HCT116 (cell line): ENCODE measurements around the gene SVIL. TPM values are rescaled to one million over a fixed set of nuclear protein-coding genes. Genes with fewer than 3 reads are reported as not detected.
"Not testable (repeated sequence)": the region's sequence is repeated elsewhere in the genome, so short reads cannot be mapped to it uniquely, and the experiment has no call there.

Experiments
- ATAC-seq: fragments of 200-7000 bp; cut with Tn5 transposase; 2 replicates; pipeline ENCODE4 v1.9.1; 2020; ENCODE audit warnings: mild to moderate bottlenecking, moderate library complexity
- BruUV-seq: library from RNA; stranded (reverse); fragments of 400-500 nt; replicated peaks from 2 replicates; lab custom pipeline; 2021; lab: Mats Ljungman, UMichigan
- CTCF ChIA-PET: fragments of 300-600 bp; sonication (Branson Sonifier 250); formaldehyde crosslinking; loops from one replicate; lab custom pipeline; 2021; ENCODE audit warnings: antibody characterized with exemption; lab: Charles Lee
- POLR2A ChIA-PET: fragments of 300-600, 350-600 bp; sonication (Branson Sonifier 250); formaldehyde crosslinking; loops from one replicate; lab custom pipeline; 2021; ENCODE audit warnings: antibody characterized with exemption; lab: Charles Lee
- RAD21 ChIA-PET, 2 experiments: fragments of 300-600 bp; sonication (Branson Sonifier 250); formaldehyde crosslinking; loops; one replicate each; lab custom pipeline; 2023; ENCODE audit warnings: low total read pairs in 2 of 2; ENCODE audit not compliant: uncharacterized antibody in 2 of 2, unreplicated experiment in 2 of 2, low non-redundant PET in 1 of 2; lab: Charles Lee
- DNase-seq: peaks from one replicate; pipeline ENCODE4 v3.0.0-alpha.2; 2010; ENCODE audit warnings: low read depth, low spot score
- H2AFZ ChIP-seq: fragments of 200-600 bp; shearing (Covaris generic), sonication (generic); 2 replicates; pipeline ENCODE4 v1.6.1; 2017; ENCODE audit warnings: low read depth, mixed run types, mixed read lengths, antibody characterized with exemption, low read length; ENCODE audit not compliant: poor library complexity, severe bottlenecking
- H3K27ac ChIP-seq: 2 replicates; pipeline ENCODE4 v1.5.1; 2012; ENCODE audit warnings: low read depth, low read length
- H3K27me3 ChIP-seq: fragments of 200-600 bp; sonication (generic); 2 replicates; pipeline ENCODE4 v1.6.1; 2016; ENCODE audit warnings: mixed run types, low read length, mixed read lengths; ENCODE audit not compliant: insufficient read depth
- H3K36me3 ChIP-seq, 2 experiments: fragments of 200-500 bp in 1 of 2; fragments of 200-600 bp in 1 of 2; sonication (Bioruptor generic) in 1 of 2; sonication (generic) in 1 of 2; 2 replicates each; pipeline versions ENCODE4 v1.5.1 to v1.6.1; 2014 to 2016; ENCODE audit warnings: low read length in 2 of 2, inconsistent platforms in 1 of 2, mixed read lengths in 1 of 2, mixed run types in 1 of 2; ENCODE audit not compliant: insufficient read depth in 2 of 2, control insufficient read depth in 1 of 2
- H3K4me1 ChIP-seq, 2 experiments: fragments of 200-600 bp in 1 of 2; sonication (generic) in 1 of 2; 2 replicates each; pipeline versions ENCODE4 v1.5.1 to v1.6.1; 2012 to 2017; ENCODE audit warnings: low read length in 2 of 2, inconsistent platforms in 1 of 2, mild to moderate bottlenecking in 1 of 2, mixed read lengths in 1 of 2, mixed run types in 1 of 2, moderate library complexity in 1 of 2; ENCODE audit not compliant: insufficient read depth in 2 of 2, control insufficient read depth in 1 of 2
- H3K4me2 ChIP-seq: fragments of 200-600 bp; sonication (generic); 2 replicates; pipeline ENCODE4 v1.6.1; 2017; ENCODE audit warnings: mixed run types, low read length, mixed read lengths
- H3K4me3 ChIP-seq, 2 experiments: fragments of 200-600 bp in 1 of 2; sonication (generic) in 1 of 2; replicated peaks in 1 of 2; 2 replicates each; pipeline ENCODE4 v1.5.1; 2011 to 2016; ENCODE audit warnings: low read length in 2 of 2, control low read depth in 1 of 2, low read depth in 1 of 2, mild to moderate bottlenecking in 1 of 2, mixed read lengths in 1 of 2, mixed run types in 1 of 2
- H3K79me2 ChIP-seq: fragments of 200-600 bp; sonication (generic); 2 replicates; pipeline ENCODE4 v1.6.1; 2017; ENCODE audit warnings: mild to moderate bottlenecking, mixed run types, low read length, moderate library complexity, mixed read lengths; ENCODE audit not compliant: insufficient read depth
- H3K9ac ChIP-seq: fragments of 200-600 bp; sonication (generic); 2 replicates; pipeline ENCODE4 v1.6.1; 2016; ENCODE audit warnings: low read length, mixed read lengths
- H3K9me2 ChIP-seq: fragments of 200-600 bp; sonication (generic), shearing (Covaris generic); 2 replicates; pipeline ENCODE4 v1.6.1; 2017; ENCODE audit warnings: mixed run types, mild to moderate bottlenecking, moderate library complexity; ENCODE audit not compliant: insufficient read depth
- H3K9me3 ChIP-seq, 2 experiments: fragments of 200-500 bp in 1 of 2; fragments of 200-600 bp in 1 of 2; sonication (Bioruptor generic) in 1 of 2; sonication (generic) in 1 of 2; 2 replicates each; pipeline ENCODE4 v1.6.1; 2014 to 2017; ENCODE audit warnings: low read length in 2 of 2, mixed read lengths in 2 of 2, inconsistent platforms in 1 of 2, low read depth in 1 of 2, mild to moderate bottlenecking in 1 of 2, mixed run types in 1 of 2, moderate library complexity in 1 of 2; ENCODE audit not compliant: control insufficient read depth in 1 of 2, insufficient read depth in 1 of 2
- H4K20me1 ChIP-seq: fragments of 200-600 bp; sonication (generic), shearing (Covaris generic); 2 replicates; pipeline ENCODE4 v1.6.1; 2017; ENCODE audit warnings: mixed run types, mild to moderate bottlenecking, moderate library complexity; ENCODE audit not compliant: insufficient read depth
- ATF3 ChIP-seq: IDR thresholded peaks from 2 replicates; pipeline ENCODE4 v1.6.1; 2012
- CEBPB ChIP-seq: IDR thresholded peaks from 2 replicates; pipeline ENCODE4 v1.6.1; 2012; ENCODE audit warnings: low read depth
- CTCF ChIP-seq, 3 experiments: fragments of 200-600 bp in 1 of 3; sonication (generic) in 1 of 3; IDR thresholded peaks in 2 of 3; conservative IDR thresholded peaks in 1 of 3; 2 replicates each; pipeline ENCODE4 v1.5.1; 2012 to 2017; ENCODE audit warnings: low read depth in 2 of 3, low read length in 2 of 3, antibody characterized with exemption in 1 of 3, borderline replicate concordance in 1 of 3, control low read depth in 1 of 3, mild to moderate bottlenecking in 1 of 3, mixed read lengths in 1 of 3, mixed run types in 1 of 3, moderate library complexity in 1 of 3; ENCODE audit not compliant: insufficient read depth in 1 of 3
- EZH2phosphoT487 ChIP-seq: fragments of 200-600 bp; IDR thresholded peaks from 2 replicates; pipeline ENCODE4 v1.6.1; 2018; ENCODE audit warnings: antibody characterized with exemption, borderline replicate concordance
- MAX ChIP-seq: IDR thresholded peaks from 2 replicates; pipeline ENCODE4 v1.6.1; 2012
- POLR2A ChIP-seq: IDR thresholded peaks from 2 replicates; pipeline ENCODE4 v1.7.0; 2011; ENCODE audit warnings: borderline replicate concordance; ENCODE audit not compliant: insufficient read depth, insufficient read length; ENCODE audit errors: extremely low read depth
- RAD21 ChIP-seq: IDR thresholded peaks from 2 replicates; pipeline ENCODE4 v1.6.1; 2012; ENCODE audit warnings: low read depth, mild to moderate bottlenecking
- REST ChIP-seq: IDR thresholded peaks from 2 replicates; pipeline ENCODE4 v1.6.1; 2012; ENCODE audit warnings: low read depth
- TCF7L2 ChIP-seq: IDR thresholded peaks from 2 replicates; pipeline ENCODE4 v1.7.0; 2011; ENCODE audit warnings: borderline replicate concordance, inconsistent platforms; ENCODE audit not compliant: insufficient read depth, insufficient read length; ENCODE audit errors: extremely low read depth
- ZFX ChIP-seq: fragments of 450-650 bp; IDR thresholded peaks from 2 replicates; pipeline ENCODE4 v1.6.1; 2017
- ZNF274 ChIP-seq: fragments of 200-500 bp; sonication (Bioruptor generic); IDR thresholded peaks from 2 replicates; pipeline ENCODE4 v1.6.1; 2014; ENCODE audit warnings: mild to moderate bottlenecking, low read depth, low read length, inconsistent platforms
- intact Hi-C: fragments of 100-400 bp; cut with micrococcal nuclease; formaldehyde crosslinking; loops from 2 replicates; pipeline ENCODE4 v1.10.0; 2022
- total RNA-seq: library from RNA; stranded (reverse); gene quantifications from one replicate; pipeline ENCODE4 v1.2.1, GENCODE V29; 2021; ENCODE audit not compliant: unreplicated experiment

SVIL gene
- total RNA-seq, 1 experiment from 2014 or later = 27.0 TPM

- H3K9ac ChIP-seq, CTCF ChIA-PET, BruUV-seq: not testable (repeated sequence)
Measured at GRCh38 chr10:29506324-29506921, 128.3 kb downstream of the SVIL start.

GRCh38 chr10:29502351-29502750, 132.4 kb downstream of the SVIL start:
- H3K27me3 ChIP-seq = no peaks in the 10 kb centered on the region
- H2AFZ ChIP-seq = no peak overlapping the region
- DNase-seq (no peak), ATAC-seq (no peak)
- H3K27ac ChIP-seq = no peak overlapping the region
- POLR2A ChIA-PET = no interaction called here
- TF ChIP-seq ZNF274 (no peak), CTCF (IDR thresholded peaks at IDR 0.05 in 2 of 3, conservative IDR thresholded peaks at IDR 0.05 in 1 of 3; ENCODE audit: borderline replicate concordance in 1 of 3, insufficient read depth in 1 of 3, low read depth in 2 of 3, low read length in 2 of 3) (no peak), ATF3 (no peak), MAX (no peak), CEBPB (no peak), POLR2A (no peak), TCF7L2 (no peak), REST (no peak), ZFX (no peak), RAD21 (no peak), EZH2phosphoT487 (no peak)
- H3K9me3 ChIP-seq = no peaks in the 10 kb centered on the region
- H3K9ac ChIP-seq = no peak overlapping the region
- H3K79me2 ChIP-seq = no peaks in the 10 kb centered on the region
- RAD21 ChIA-PET = no interaction called here
- BruUV-seq = no TSS peak
- CTCF ChIA-PET = interaction anchor here (1.0 to 3.2 kb wide), 4 partner anchors 8 to 15 kb away, joined by 4 to 14 read pairs (median 6); no protein-coding TSS in a partner anchor
- no peak overlapping the region for H3K4me3 ChIP-seq
- H3K4me1 ChIP-seq = peaks cover 4 to 14% of the 10 kb centered on the region in 2 experiments; a peak in 3 of 4 replicates
- H3K9me2 ChIP-seq = no peaks in the 10 kb centered on the region
- no peaks in the 10 kb centered on the region for H3K36me3 ChIP-seq
- H3K4me2 ChIP-seq = no peak overlapping the region
- intact Hi-C loops = no loop called here
- no peaks in the 10 kb centered on the region for H4K20me1 ChIP-seq

More at GRCh38 chr10:29506324-29506921, 128.3 kb downstream of the SVIL start:
- H3K36me3 ChIP-seq, H3K4me2 ChIP-seq, intact Hi-C loops, H3K27me3 ChIP-seq, DNase-seq, H3K9me2 ChIP-seq, ATAC-seq, H2AFZ ChIP-seq, H3K9me3 ChIP-seq, H3K4me3 ChIP-seq, H3K27ac ChIP-seq, RAD21 ChIA-PET, H4K20me1 ChIP-seq, H3K79me2 ChIP-seq: not testable (repeated sequence)
- POLR2A ChIA-PET = interaction anchor here (0.7 kb wide), 1 partner anchor 66 kb away, joined by 4 read pairs; no protein-coding TSS in a partner anchor
- peaks cover 4 to 12% of the 10 kb centered on the region in 2 experiments; a peak in 3 of 4 replicates for H3K4me1 ChIP-seq
